ENCODE measurements around the gene PBXIP1.

PBXIP1 gene

DNA sequence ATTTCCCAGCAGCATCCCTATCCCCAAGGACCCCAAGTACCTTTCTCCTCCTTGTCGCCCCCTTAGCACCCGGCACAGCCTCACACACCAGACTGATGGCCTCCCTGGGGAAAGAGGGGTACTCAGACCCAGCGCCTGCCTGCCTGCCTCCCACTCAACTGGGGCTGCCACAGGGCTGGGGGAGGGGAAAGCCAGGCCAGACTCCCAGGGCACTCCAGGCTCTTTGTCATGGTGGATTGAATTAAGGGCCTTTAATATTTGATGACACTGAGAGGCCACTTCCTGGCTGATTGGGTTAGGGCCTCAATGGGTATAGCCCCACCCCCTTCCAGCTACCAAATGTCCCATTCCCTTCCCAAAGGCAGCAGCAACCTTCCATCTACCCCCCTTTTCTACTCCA lies 12.8 kb upstream of the PBXIP1 start:
- no peak for ATAC-seq
- TF ChIP-seq ZNF565 (CRISPR knock-in tag; conservative IDR thresholded peaks at IDR 0.05; ENCODE audit: low read depth) (no peak), ZFP3 (CRISPR knock-in tag; IDR thresholded peaks at IDR 0.05) (no peak), ZNF70 (CRISPR knock-in tag; IDR thresholded peaks at IDR 0.05) (no peak), OSR1 (CRISPR knock-in tag; IDR thresholded peaks at IDR 0.05) (no peak), ZNF8 (CRISPR knock-in tag; IDR thresholded peaks at IDR 0.05) (no peak), ISL1 (CRISPR knock-in tag; IDR thresholded peaks at IDR 0.05) (no peak), ZFP30 (CRISPR knock-in tag; IDR thresholded peaks at IDR 0.05) (no peak), ZC3H10 (CRISPR knock-in tag; IDR thresholded peaks at IDR 0.05) (no peak), ESRRG (CRISPR knock-in tag; IDR thresholded peaks at IDR 0.05) (no peak), GLIS3 (CRISPR knock-in tag; IDR thresholded peaks at IDR 0.05) (no peak), ARNTL (CRISPR knock-in tag; IDR thresholded peaks at IDR 0.05; ENCODE audit: borderline replicate concordance, low read depth) (no peak), BACH2 (CRISPR knock-in tag; IDR thresholded peaks at IDR 0.05; ENCODE audit: borderline replicate concordance) (no peak), PPARA (CRISPR knock-in tag; IDR thresholded peaks at IDR 0.05; ENCODE audit: borderline replicate concordance) (no peak), RARB (CRISPR knock-in tag; IDR thresholded peaks at IDR 0.05) (no peak), PATZ1 (CRISPR knock-in tag; IDR thresholded peaks at IDR 0.05; ENCODE audit: borderline replicate concordance) (no peak)
- TF ChIP-seq, protein P1, sequence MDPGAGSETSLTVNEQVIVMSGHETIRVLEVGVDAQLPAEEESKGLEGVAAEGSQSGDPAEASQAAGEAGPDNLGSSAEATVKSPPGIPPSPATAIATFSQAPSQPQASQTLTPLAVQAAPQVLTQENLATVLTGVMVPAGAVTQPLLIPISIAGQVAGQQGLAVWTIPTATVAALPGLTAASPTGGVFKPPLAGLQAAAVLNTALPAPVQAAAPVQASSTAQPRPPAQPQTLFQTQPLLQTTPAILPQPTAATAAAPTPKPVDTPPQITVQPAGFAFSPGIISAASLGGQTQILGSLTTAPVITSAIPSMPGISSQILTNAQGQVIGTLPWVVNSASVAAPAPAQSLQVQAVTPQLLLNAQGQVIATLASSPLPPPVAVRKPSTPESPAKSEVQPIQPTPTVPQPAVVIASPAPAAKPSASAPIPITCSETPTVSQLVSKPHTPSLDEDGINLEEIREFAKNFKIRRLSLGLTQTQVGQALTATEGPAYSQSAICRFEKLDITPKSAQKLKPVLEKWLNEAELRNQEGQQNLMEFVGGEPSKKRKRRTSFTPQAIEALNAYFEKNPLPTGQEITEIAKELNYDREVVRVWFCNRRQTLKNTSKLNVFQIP (CRISPR knock-in tag; IDR thresholded peaks at IDR 0.05; ENCODE audit: borderline replicate concordance, low read depth) = no peak
- TF ChIP-seq, protein P2, sequence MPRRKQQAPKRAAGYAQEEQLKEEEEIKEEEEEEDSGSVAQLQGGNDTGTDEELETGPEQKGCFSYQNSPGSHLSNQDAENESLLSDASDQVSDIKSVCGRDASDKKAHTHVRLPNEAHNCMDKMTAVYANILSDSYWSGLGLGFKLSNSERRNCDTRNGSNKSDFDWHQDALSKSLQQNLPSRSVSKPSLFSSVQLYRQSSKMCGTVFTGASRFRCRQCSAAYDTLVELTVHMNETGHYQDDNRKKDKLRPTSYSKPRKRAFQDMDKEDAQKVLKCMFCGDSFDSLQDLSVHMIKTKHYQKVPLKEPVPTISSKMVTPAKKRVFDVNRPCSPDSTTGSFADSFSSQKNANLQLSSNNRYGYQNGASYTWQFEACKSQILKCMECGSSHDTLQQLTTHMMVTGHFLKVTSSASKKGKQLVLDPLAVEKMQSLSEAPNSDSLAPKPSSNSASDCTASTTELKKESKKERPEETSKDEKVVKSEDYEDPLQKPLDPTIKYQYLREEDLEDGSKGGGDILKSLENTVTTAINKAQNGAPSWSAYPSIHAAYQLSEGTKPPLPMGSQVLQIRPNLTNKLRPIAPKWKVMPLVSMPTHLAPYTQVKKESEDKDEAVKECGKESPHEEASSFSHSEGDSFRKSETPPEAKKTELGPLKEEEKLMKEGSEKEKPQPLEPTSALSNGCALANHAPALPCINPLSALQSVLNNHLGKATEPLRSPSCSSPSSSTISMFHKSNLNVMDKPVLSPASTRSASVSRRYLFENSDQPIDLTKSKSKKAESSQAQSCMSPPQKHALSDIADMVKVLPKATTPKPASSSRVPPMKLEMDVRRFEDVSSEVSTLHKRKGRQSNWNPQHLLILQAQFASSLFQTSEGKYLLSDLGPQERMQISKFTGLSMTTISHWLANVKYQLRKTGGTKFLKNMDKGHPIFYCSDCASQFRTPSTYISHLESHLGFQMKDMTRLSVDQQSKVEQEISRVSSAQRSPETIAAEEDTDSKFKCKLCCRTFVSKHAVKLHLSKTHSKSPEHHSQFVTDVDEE (CRISPR knock-in tag; IDR thresholded peaks at IDR 0.05) = no peak
- TF ChIP-seq, protein P3, sequence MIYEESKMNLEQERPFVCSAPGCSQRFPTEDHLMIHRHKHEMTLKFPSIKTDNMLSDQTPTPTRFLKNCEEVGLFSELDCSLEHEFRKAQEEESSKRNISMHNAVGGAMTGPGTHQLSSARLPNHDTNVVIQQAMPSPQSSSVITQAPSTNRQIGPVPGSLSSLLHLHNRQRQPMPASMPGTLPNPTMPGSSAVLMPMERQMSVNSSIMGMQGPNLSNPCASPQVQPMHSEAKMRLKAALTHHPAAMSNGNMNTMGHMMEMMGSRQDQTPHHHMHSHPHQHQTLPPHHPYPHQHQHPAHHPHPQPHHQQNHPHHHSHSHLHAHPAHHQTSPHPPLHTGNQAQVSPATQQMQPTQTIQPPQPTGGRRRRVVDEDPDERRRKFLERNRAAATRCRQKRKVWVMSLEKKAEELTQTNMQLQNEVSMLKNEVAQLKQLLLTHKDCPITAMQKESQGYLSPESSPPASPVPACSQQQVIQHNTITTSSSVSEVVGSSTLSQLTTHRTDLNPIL (CRISPR knock-in tag; IDR thresholded peaks at IDR 0.05; ENCODE audit: low read depth) = no peak

GRCh38 chr1:154967331-154967950 lies 11.5 kb upstream of the PBXIP1 start:
- no peak for ATAC-seq
- TF ChIP-seq ZFP30 (CRISPR knock-in tag; IDR thresholded peaks at IDR 0.05) (no peak), PATZ1 (CRISPR knock-in tag; IDR thresholded peaks at IDR 0.05; ENCODE audit: borderline replicate concordance) (no peak), ZC3H10 (CRISPR knock-in tag; IDR thresholded peaks at IDR 0.05) (no peak), ARNTL (CRISPR knock-in tag; IDR thresholded peaks at IDR 0.05; ENCODE audit: borderline replicate concordance, low read depth) (no peak), ZFP3 (CRISPR knock-in tag; IDR thresholded peaks at IDR 0.05) (no peak), ZNF565 (CRISPR knock-in tag; conservative IDR thresholded peaks at IDR 0.05; ENCODE audit: low read depth) (no peak), OSR1 (CRISPR knock-in tag; IDR thresholded peaks at IDR 0.05) (no peak), RARB (CRISPR knock-in tag; IDR thresholded peaks at IDR 0.05) (no peak), CSRNP3 (CRISPR knock-in tag; IDR thresholded peaks at IDR 0.05) (no peak), SNAI2 (CRISPR knock-in tag; IDR thresholded peaks at IDR 0.05) (no peak), ZNF70 (CRISPR knock-in tag; IDR thresholded peaks at IDR 0.05) (no peak), ISL1 (CRISPR knock-in tag; IDR thresholded peaks at IDR 0.05) (no peak)
- TF ChIP-seq, protein P1 (CRISPR knock-in tag; IDR thresholded peaks at IDR 0.05; ENCODE audit: borderline replicate concordance, low read depth) = no peak
- TF ChIP-seq, protein P3 (CRISPR knock-in tag; IDR thresholded peaks at IDR 0.05; ENCODE audit: low read depth) = no peak
- TF ChIP-seq, protein P2 (CRISPR knock-in tag; IDR thresholded peaks at IDR 0.05) = no peak

Measured in SK-N-SH treated with all-trans-retinoic acid at 6 μM for 48 hours (cell line).